Measurements from ENCODE around the gene FNDC5. TPM values are rescaled to one million over a fixed set of nuclear protein-coding genes. Genes with fewer than 3 reads are reported as not detected.

FNDC5 gene
- total RNA-seq, 1 experiment from 2014 or later, result 4.5 TPM

- Histone ChIP-seq H3K79me1 (ENCODE audit: insufficient read depth, low read depth, low read length, poor library complexity, severe bottlenecking) (no peaks in the 10 kb centered on the region), H3K4me1 (ENCODE audit: insufficient read depth, low read length) (no peaks in the 10 kb centered on the region), H2BK12ac (ENCODE audit: insufficient read length, low read depth, low read length) (no peak overlapping the region), H2BK5ac (ENCODE audit: insufficient read length, low read length) (no peak overlapping the region), H4K20me1 (ENCODE audit: control insufficient read depth, insufficient read depth, insufficient read length) (no peaks in the 10 kb centered on the region), H3K9ac (ENCODE audit: extremely low read depth, insufficient read length, low read length) (no peak overlapping the region), H2AFZ (ENCODE audit: low read length) (no peak overlapping the region), H2BK20ac (ENCODE audit: low read depth, low read length, poor library complexity, severe bottlenecking) (no peak overlapping the region), H3K18ac (ENCODE audit: insufficient read length, low read depth, low read length) (no peak overlapping the region), H2BK120ac (ENCODE audit: low read depth, low read length, poor library complexity, severe bottlenecking) (no peak overlapping the region), H3K56ac (ENCODE audit: insufficient read length, low read depth, low read length) (no peak overlapping the region), H3K4ac (ENCODE audit: low read depth, low read length) (no peak overlapping the region), H2AK5ac (ENCODE audit: insufficient read length, low read length) (no peak overlapping the region), H3K23me2 (ENCODE audit: insufficient read length, low read depth, low read length, poor library complexity, severe bottlenecking) (no peaks in the 10 kb centered on the region), H4K8ac (replicated peaks; ENCODE audit: insufficient read length, low read depth, low read length) (no peak overlapping the region), H3K23ac (ENCODE audit: insufficient read length, low read depth, low read length) (no peak overlapping the region), H3K9me3 (ENCODE audit: control insufficient read depth, low read depth, low read length) (no peaks in the 10 kb centered on the region), H3K79me2 (ENCODE audit: insufficient read depth, low read length) (no peaks in the 10 kb centered on the region), H3K27me3 (ENCODE audit: insufficient read depth, low read length) (no peaks in the 10 kb centered on the region), H3K14ac (ENCODE audit: insufficient read depth, low read length) (no peak overlapping the region), H3K4me2 (ENCODE audit: insufficient read depth, insufficient read length, low read length) (no peak overlapping the region), H3T11ph (ENCODE audit: low read length) (no peak overlapping the region), H3K27ac (ENCODE audit: insufficient read length, low read depth, low read length) (no peak overlapping the region), H4K91ac (ENCODE audit: insufficient read length, low read depth, low read length) (no peak overlapping the region), H4K5ac (ENCODE audit: insufficient read length, low read depth, low read length) (no peak overlapping the region), H2BK15ac (ENCODE audit: low read depth, low read length) (no peak overlapping the region)
- Mint-ChIP-seq H3K9me3 (no peaks in the 10 kb centered on the region), H3K27ac (no peak overlapping the region), H3K4me3 (no peak overlapping the region), H3K36me3 (ENCODE audit: insufficient read depth in 1 of 3, low read depth in 3 of 3) (peaks cover 16 to 51% (median 49%) of the 10 kb centered on the region in 3 experiments), H3K27me3 (ENCODE audit: low read depth) (no peaks in the 10 kb centered on the region), H3K4me1 (no peaks in the 10 kb centered on the region)
- no peak for TF ChIP-seq CTCF (conservative IDR thresholded peaks at IDR 0.05)
- no peak for DNase-seq
- WGBS (ENCODE audit: extremely low coverage, insufficient read length, low lambda C conversion rate), result no CpG with 5 or more reads among the region's 2 CpGs
These were observed 12.6 kb downstream of the FNDC5 start for GRCh38 chr1:32858136-32858535.
